Endothelial cell (in vitro differentiated cells): Measurements from ENCODE around the gene PICK1. TPM values are rescaled to one million over a fixed set of nuclear protein-coding genes. Genes with fewer than 3 reads are reported as not detected.

Experiments used
- DNase-seq: peaks from one replicate; pipeline ENCODE4 v3.0.0; 2021; ENCODE audit warnings: low spot score
- H3K27ac Mint-ChIP-seq: one replicate; pipeline ENCODE4 v1.8.0; 2021; ENCODE audit warnings: mixed read lengths, inconsistent platforms; ENCODE audit not compliant: unreplicated experiment
- H3K27me3 Mint-ChIP-seq: one replicate; pipeline ENCODE4 v1.8.0; 2021; ENCODE audit warnings: mild to moderate bottlenecking, moderate library complexity, mixed read lengths, inconsistent platforms; ENCODE audit not compliant: unreplicated experiment
- H3K36me3 Mint-ChIP-seq: one replicate; pipeline ENCODE4 v1.8.0; 2021; ENCODE audit warnings: mild to moderate bottlenecking, low read depth, mixed read lengths, inconsistent platforms; ENCODE audit not compliant: unreplicated experiment
- H3K4me1 Mint-ChIP-seq: one replicate; pipeline ENCODE4 v1.8.0; 2021; ENCODE audit warnings: mild to moderate bottlenecking, mixed read lengths, inconsistent platforms; ENCODE audit not compliant: unreplicated experiment
- H3K4me3 Mint-ChIP-seq: one replicate; pipeline ENCODE4 v1.8.0; 2021; ENCODE audit warnings: mild to moderate bottlenecking, mixed read lengths, inconsistent platforms; ENCODE audit not compliant: unreplicated experiment
- H3K9me3 Mint-ChIP-seq: one replicate; pipeline ENCODE4 v1.8.0; 2021; ENCODE audit warnings: mixed read lengths, inconsistent platforms; ENCODE audit not compliant: unreplicated experiment
- CTCF ChIP-seq: fragments of 200-600 bp; sonication (generic); IDR thresholded peaks from one replicate; pipeline ENCODE4 v1.5.0; 2021; ENCODE audit warnings: antibody characterized with exemption; ENCODE audit not compliant: unreplicated experiment
- total RNA-seq: library from RNA; stranded (reverse); fragmentation: NEBNext Ultra II Directional; extraction: Animal tissue kit (Norgen Biotek cat#: 25700); gene quantifications from one replicate; pipeline ENCODE4 v1.2.1, GENCODE V29; 2021; ENCODE audit not compliant: unreplicated experiment

The PICK1 gene
- total RNA-seq, 1 donor from 2014 or later, result 24.1 TPM

GRCh38 chr22:38067761-38068360 lies 10.7 kb downstream of the PICK1 start:
- no peak overlapping the region for H3K27ac Mint-ChIP-seq
- no peak for TF ChIP-seq CTCF
- no peak for DNase-seq
- peaks cover 5% of the 10 kb centered on the region for H3K27me3 Mint-ChIP-seq
- peaks cover 9% of the 10 kb centered on the region for H3K36me3 Mint-ChIP-seq
- no peak overlapping the region for H3K4me3 Mint-ChIP-seq
- no peaks in the 10 kb centered on the region for H3K9me3 Mint-ChIP-seq
- no peaks in the 10 kb centered on the region for H3K4me1 Mint-ChIP-seq

GRCh38 chr22:38068641-38069371 lies 11.6 kb downstream of the PICK1 start:
- no peaks in the 10 kb centered on the region for H3K4me1 Mint-ChIP-seq
- no peak for TF ChIP-seq CTCF
- no peak overlapping the region for H3K27ac Mint-ChIP-seq

DNA sequence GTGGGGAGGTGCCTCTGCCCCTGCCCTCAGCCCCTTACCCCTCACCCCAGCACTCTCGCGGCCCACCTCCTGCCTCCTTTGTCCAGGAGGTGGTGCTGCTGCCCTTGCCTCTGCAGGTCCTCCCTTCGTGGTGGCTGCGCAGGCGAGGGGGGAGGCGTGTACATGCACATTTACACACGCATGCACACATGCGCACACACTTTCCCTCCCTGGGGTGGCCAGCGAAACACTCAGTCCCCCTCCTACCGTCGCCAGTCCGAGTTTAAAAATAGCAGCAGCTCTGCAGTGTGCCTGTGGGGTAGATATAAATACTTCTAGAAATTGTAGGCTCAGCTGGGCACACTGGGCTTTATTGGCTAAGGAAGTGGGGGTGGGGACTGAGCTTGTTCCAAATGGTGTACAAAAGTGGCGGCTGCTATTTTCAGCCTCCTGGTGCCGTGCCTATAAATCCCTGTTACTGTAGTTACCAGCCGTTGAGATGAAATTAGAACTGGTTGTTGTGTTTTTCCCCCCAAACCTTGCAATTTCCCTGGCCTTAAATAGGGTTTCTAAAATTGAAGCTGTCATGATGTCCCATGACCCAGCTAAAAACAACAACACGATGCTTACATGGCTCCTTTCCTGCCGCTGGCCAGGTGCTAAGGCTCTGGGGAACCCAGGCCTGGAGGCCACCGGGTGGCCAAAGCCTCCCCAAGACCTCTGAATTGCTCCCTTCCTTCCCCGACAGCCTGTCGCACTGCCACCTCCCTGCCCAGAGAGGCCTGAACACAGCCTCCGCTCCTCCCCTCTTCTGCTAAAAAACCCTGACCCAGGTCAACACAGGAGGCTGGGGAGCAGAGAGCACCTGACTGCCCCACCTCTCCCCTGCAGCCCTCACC lies 12.4 kb downstream of the PICK1 start:
- Mint-ChIP-seq H3K4me3 (no peak overlapping the region), H3K27me3 (peaks cover 5% of the 10 kb centered on the region), H3K4me1 (no peaks in the 10 kb centered on the region), H3K36me3 (peaks cover 17% of the 10 kb centered on the region), H3K27ac (no peak overlapping the region), H3K9me3 (no peaks in the 10 kb centered on the region)
- DNase-seq, result no peak
- no peak for TF ChIP-seq CTCF

More at GRCh38 chr22:38068641-38069371, 11.6 kb downstream of the PICK1 start:
- Mint-ChIP-seq H3K36me3 (peaks cover 14% of the 10 kb centered on the region), H3K27me3 (peaks cover 5% of the 10 kb centered on the region), H3K9me3 (no peaks in the 10 kb centered on the region), H3K4me3 (no peak overlapping the region)
- no peak for DNase-seq

DNA sequence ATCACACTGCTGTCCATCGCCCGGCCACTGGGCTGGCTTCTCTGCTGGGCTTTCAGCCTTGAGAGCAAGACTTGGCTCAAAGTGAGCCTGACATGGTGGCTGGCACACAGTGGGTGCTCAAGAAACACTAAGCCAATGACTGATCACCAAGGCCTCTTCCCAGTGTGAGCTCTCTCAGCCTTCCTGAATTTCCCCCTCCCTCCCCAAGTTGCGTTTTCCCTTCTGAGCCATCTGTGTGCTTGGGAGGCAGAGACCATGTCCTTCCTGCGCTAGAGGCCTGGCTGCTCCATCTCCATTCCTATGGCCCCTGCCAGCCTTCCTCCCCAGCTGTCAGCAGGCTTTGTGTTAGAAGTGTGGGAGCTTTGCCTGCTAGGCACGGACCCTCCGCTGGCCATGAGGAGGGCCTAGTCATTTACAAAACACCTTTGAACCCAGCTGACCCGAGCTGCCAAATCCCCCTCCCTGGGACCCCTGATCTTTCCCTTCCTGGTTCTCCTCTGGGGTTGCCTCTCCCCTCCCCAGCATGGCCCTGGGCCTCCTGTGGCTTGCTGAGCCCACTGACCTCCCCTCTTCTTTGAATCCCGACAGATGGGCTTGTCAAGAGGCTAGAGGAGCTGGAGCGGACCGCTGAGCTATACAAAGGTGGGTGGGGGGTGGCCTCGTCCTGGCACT lies 13.2 kb downstream of the PICK1 start:
- Mint-ChIP-seq H3K4me3 (no peak overlapping the region), H3K27ac (no peak overlapping the region), H3K36me3 (peaks cover 17% of the 10 kb centered on the region), H3K27me3 (peaks cover 5% of the 10 kb centered on the region), H3K9me3 (no peaks in the 10 kb centered on the region), H3K4me1 (no peaks in the 10 kb centered on the region)
- TF ChIP-seq CTCF, result no peak
- DNase-seq, result no peak
